ENCODE data around the gene ZGPAT. TPM values are rescaled to one million over a fixed set of nuclear protein-coding genes. Genes with fewer than 3 reads are reported as not detected.

ZGPAT gene
- total RNA-seq, 6 donors from 2014 or later = 24.8 to 70.2 (median 36.8) TPM

GRCh38 chr20:63741354-63741675 is 33.5 kb downstream of the ZGPAT start:
- DNase-seq (no peak), ATAC-seq (ENCODE audit: low FRiP score in 2 of 2) (no peak)
- H3K9me3 ChIP-seq = no peaks in the 10 kb centered on the region
- peak overlapping the region in 3 of 4 donors; percentile 66 to 87 (median 85) for H3K4me3 ChIP-seq
- peaks cover 7 to 47% (median 28%) of the 10 kb centered on the region in 4 donors for H3K36me3 ChIP-seq
- H3K27me3 ChIP-seq = no peaks in the 10 kb centered on the region
- H3K4me1 ChIP-seq = peaks cover 38 to 49% (median 42%) of the 10 kb centered on the region in 4 donors
- H3K27ac ChIP-seq = peak overlapping the region; percentile 84 to 90 (median 84)
- TF ChIP-seq EP300 (IDR thresholded peaks at IDR 0.05) (no peak), POLR2AphosphoS5 (IDR thresholded peaks at IDR 0.05) (no peak), CTCF (IDR thresholded peaks at IDR 0.05) (no peak), POLR2A (IDR thresholded peaks at IDR 0.05) (no peak)
- 32% methylated on average over 6 of the region's 6 CpGs; no CpG with 5 or more reads in 1 of the 2 donors for WGBS, 2 donors

DNA sequence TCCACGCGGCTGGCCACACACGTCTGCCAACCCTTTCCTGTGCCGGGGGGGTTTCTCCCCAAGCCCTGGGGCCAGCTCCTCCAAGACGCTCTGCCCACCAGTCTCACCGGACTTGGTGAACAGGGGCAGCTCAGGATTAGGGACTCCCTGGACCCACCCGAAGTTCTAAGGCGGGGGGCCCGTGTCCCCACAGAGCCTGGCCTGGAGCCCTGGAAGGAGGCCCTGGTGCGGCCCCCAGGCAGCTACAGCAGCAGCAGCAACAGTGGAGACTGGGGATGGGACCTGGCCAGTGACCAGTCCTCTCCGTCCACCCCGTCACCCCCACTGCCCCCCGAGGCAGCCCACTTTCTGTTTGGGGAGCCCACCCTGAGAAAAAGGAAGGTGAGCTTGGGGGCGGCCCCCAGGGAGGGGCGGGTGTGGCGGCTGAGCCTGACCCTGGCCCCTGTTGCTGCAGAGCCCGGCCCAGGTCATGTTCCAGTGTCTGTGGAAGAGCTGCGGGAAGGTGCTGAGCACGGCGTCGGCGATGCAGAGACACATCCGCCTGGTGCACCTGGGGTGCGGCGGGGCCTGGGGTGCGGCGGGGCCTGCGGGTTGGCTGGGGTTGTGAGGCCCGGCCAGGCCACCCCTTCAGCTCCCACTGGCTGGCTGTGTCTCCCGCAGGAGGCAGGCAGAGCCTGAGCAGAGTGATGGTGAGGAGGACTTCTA is 34.0 kb downstream of the ZGPAT start:
- 87 to 95% methylated on average over 7 to 29 of the region's 30 CpGs for WGBS, 2 donors
- Histone ChIP-seq H3K4me3 (peak overlapping the region in 2 of 4 donors; percentile 66 to 87), H3K9me3 (no peaks in the 10 kb centered on the region), H3K4me1 (peaks cover 38 to 44% (median 42%) of the 10 kb centered on the region in 4 donors), H3K27me3 (no peaks in the 10 kb centered on the region), H3K27ac (peak overlapping the region; percentile 84 to 90 (median 84)), H3K36me3 (peaks cover 7 to 51% (median 31%) of the 10 kb centered on the region in 4 donors)
- TF ChIP-seq EP300 (IDR thresholded peaks at IDR 0.05) (no peak), POLR2AphosphoS5 (IDR thresholded peaks at IDR 0.05) (no peak), CTCF (IDR thresholded peaks at IDR 0.05) (no peak), POLR2A (IDR thresholded peaks at IDR 0.05) (no peak)
- DNase-seq = peak in 1 of 2 donors; percentile 83
- ATAC-seq (ENCODE audit: low FRiP score in 2 of 2) = no peak

GRCh38 chr20:63742381-63743024 is 34.7 kb downstream of the ZGPAT start:
- TF ChIP-seq EP300 (IDR thresholded peaks at IDR 0.05) (no peak), POLR2AphosphoS5 (IDR thresholded peaks at IDR 0.05) (no peak), CTCF (IDR thresholded peaks at IDR 0.05) (no peak), POLR2A (IDR thresholded peaks at IDR 0.05) (no peak)

DNA sequence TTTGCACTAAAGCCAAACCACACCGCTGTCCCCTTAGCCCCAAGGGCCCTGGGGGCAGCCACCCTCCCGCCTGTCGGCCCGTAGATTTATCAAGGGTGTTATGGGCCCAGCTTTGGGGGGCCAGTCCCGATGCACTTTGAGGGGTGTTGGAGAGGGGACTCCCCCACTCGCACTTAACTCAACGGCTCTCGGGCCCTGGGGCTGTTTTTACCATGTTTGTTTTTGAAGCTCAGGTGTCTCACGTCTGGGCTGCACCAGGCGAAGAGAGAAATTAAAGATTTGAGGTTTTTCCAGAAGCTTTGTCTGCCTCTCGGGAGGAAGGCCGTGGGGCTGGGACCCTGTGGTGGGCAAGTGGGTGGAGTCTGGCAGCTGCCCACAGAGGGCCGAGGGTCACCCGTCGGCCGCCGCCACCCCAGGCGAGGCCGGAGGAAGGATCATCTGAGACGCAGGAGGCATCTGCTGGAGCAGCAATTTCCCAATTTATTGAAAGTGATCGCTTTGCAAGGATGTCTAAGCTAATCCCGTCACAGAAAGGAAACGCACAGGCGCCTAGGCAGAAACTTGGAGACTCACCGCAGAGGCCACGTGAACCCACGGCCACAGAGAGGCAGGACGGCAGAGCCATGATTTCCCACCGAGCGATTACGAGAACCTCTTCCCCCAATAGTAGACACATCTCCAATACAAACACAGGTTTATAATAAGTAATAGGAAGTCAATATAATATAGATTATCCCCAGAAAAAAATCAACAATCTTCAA is 35.6 kb downstream of the ZGPAT start:
- H3K36me3 ChIP-seq = peaks cover 7 to 52% (median 31%) of the 10 kb centered on the region in 4 donors
- no peak for TF ChIP-seq CTCF (IDR thresholded peaks at IDR 0.05)
- TF ChIP-seq POLR2A (IDR thresholded peaks at IDR 0.05) = no peak
- no peak for TF ChIP-seq POLR2AphosphoS5 (IDR thresholded peaks at IDR 0.05)
- no peak for TF ChIP-seq EP300 (IDR thresholded peaks at IDR 0.05)
- DNase-seq (peak in 1 of 2 donors; percentile 82), ATAC-seq (ENCODE audit: low FRiP score in 2 of 2) (no peak)
- peaks cover 26 to 29% (median 28%) of the 10 kb centered on the region in 4 donors for H3K4me1 ChIP-seq
- no peaks in the 10 kb centered on the region for H3K27me3 ChIP-seq
- no peaks in the 10 kb centered on the region for H3K9me3 ChIP-seq
- 89 to 91% methylated on average over 31 of the region's 31 CpGs for WGBS, 2 donors
- no peak overlapping the region for H3K27ac ChIP-seq
- no peak overlapping the region for H3K4me3 ChIP-seq

More at GRCh38 chr20:63742381-63743024, 34.7 kb downstream of the ZGPAT start:
- ATAC-seq (ENCODE audit: low FRiP score in 2 of 2) (no peak), DNase-seq (peak in 1 of 2 donors; percentile 80)
- no peak overlapping the region for H3K27ac ChIP-seq
- H3K4me1 ChIP-seq = peaks cover 35 to 38% (median 37%) of the 10 kb centered on the region in 4 donors
- peaks cover 7 to 52% (median 31%) of the 10 kb centered on the region in 4 donors for H3K36me3 ChIP-seq
- no peaks in the 10 kb centered on the region for H3K9me3 ChIP-seq
- H3K4me3 ChIP-seq = no peak overlapping the region
- 91 to 93% methylated on average over 10 to 33 of the region's 37 CpGs for WGBS, 2 donors
- no peaks in the 10 kb centered on the region for H3K27me3 ChIP-seq

Measured in upper lobe of left lung (tissue), 6 donors.